K562 (cell line): ENCODE measurements around the gene CLIC3. TPM values are rescaled to one million over a fixed set of nuclear protein-coding genes. Genes with fewer than 3 reads are reported as not detected.

Experiments used
- ASH1L ChIP-seq: fragments of 450-650 bp; IDR thresholded peaks from 2 replicates; pipeline ENCODE4 v1.6.1; 2018; ENCODE audit warnings: borderline replicate concordance, mild to moderate bottlenecking, low read depth; ENCODE audit not compliant: partially characterized antibody
- CBX5 ChIP-seq: IDR thresholded peaks from 2 replicates; pipeline ENCODE4 v1.6.1; 2014; ENCODE audit warnings: low read depth, borderline replicate concordance
- ETV5 ChIP-seq: sonication (generic); formaldehyde crosslinking; IDR thresholded peaks from 2 replicates; pipeline ENCODE4 v1.4.0; 2020; ENCODE audit warnings: low read depth, mild to moderate bottlenecking, missing genetic modification reagents
- ILK ChIP-seq: fragments of 450-650 bp; IDR thresholded peaks from 2 replicates; pipeline ENCODE4 v1.6.1; 2016; ENCODE audit warnings: missing genetic modification characterization, low read depth, mild to moderate bottlenecking, missing compliant biosample characterization, moderate library complexity, borderline replicate concordance
- JUND ChIP-seq, 2 experiments: IDR thresholded peaks; 2 replicates in 1 of 2; 3 replicates in 1 of 2; pipeline ENCODE4 v1.6.1; 2011; ENCODE audit warnings: borderline replicate concordance in 2 of 2, low read depth in 2 of 2, low read length in 2 of 2, improper control_type of control experiment in 1 of 2, missing biosample characterization in 1 of 2, missing genetic modification characterization in 1 of 2, missing genetic modification reagents in 1 of 2
- MED1 ChIP-seq: sonication (generic); formaldehyde crosslinking; IDR thresholded peaks from 2 replicates; pipeline ENCODE4 v1.8.1; 2023; ENCODE audit warnings: missing genetic modification reagents, borderline replicate concordance
- NRF1 ChIP-seq, 2 experiments: fragments of 450-650 bp; IDR thresholded peaks in 1 of 2; conservative IDR thresholded peaks in 1 of 2; 2 replicates each; pipeline ENCODE4 v1.6.1; 2014; ENCODE audit warnings: mild to moderate bottlenecking in 2 of 2
- RREB1 ChIP-seq: fragments of 250-450 bp; sonication (Bioruptor Pico); IDR thresholded peaks from 2 replicates; pipeline ENCODE4 v1.4.0; 2020
- SMAD4 ChIP-seq: fragments of 250-450 bp; sonication (Bioruptor Pico); conservative IDR thresholded peaks from 2 replicates; pipeline ENCODE4 v1.8.0; 2021; ENCODE audit warnings: inconsistent platforms, mild to moderate bottlenecking, moderate library complexity
- TCF7 ChIP-seq: sonication (generic); IDR thresholded peaks from 2 replicates; pipeline ENCODE4 v1.6.1; 2016; ENCODE audit warnings: antibody characterized with exemption, borderline replicate concordance
- TRIM28 ChIP-seq: fragments of 450-650 bp; IDR thresholded peaks from 2 replicates; pipeline ENCODE4 v1.6.1; 2017
- UBTF ChIP-seq, 2 experiments: IDR thresholded peaks; 2 replicates each; pipeline ENCODE4 v1.6.1; 2012; ENCODE audit warnings: improper control_type of control experiment in 2 of 2, low read depth in 2 of 2, low read length in 2 of 2, borderline replicate concordance in 1 of 2
- ZBED1 ChIP-seq: IDR thresholded peaks from 2 replicates; pipeline ENCODE4 v1.6.1; 2014
- ZNF707 ChIP-seq: fragments of 250-450 bp; sonication (Bioruptor Pico); conservative IDR thresholded peaks from 2 replicates; pipeline ENCODE4 v1.8.0; 2022; ENCODE audit warnings: inconsistent platforms, mild to moderate bottlenecking, moderate library complexity
- polyA plus RNA-seq, 8 experiments: library from polyadenylated mRNA; depleted of rRNA in 4 of 8; stranded (reverse) in 5 of 8; unstranded in 3 of 8; fragments of >200 nt; fragmentation: Nextera tagmentation in 2 of 8; fragmentation: Illumina TruSeq in 1 of 8; extraction: Ambion mirVana in 2 of 8; extraction: Trizol in 1 of 8; gene quantifications; 2 replicates each; pipeline versions ENCODE4 v1.2.1 to v1.2.3, GENCODE V29; 2011 to 2014; ENCODE audit warnings: inconsistent platforms in 1 of 8, missing spikeins in 1 of 8
- total RNA-seq, 7 experiments: library from RNA; depleted of rRNA in 6 of 7; stranded (reverse); fragments of >200 nt in 6 of 7; fragmentation: Illumina TruSeq in 2 of 7; extraction: Trizol in 2 of 7; gene quantifications; 2 replicates each; pipeline versions ENCODE4 v1.2.1 to v1.2.3, GENCODE V29; 2011 to 2021; ENCODE audit warnings: low replicate concordance in 1 of 7
- TF ChIP-seq, protein P1 (sequence below): sonication (generic); formaldehyde crosslinking; IDR thresholded peaks from 2 replicates; pipeline ENCODE4 v1.9.0; 2022; ENCODE audit warnings: mild to moderate bottlenecking, missing genetic modification reagents
- TF ChIP-seq, protein P2 (sequence below): fragments of 450-650 bp; IDR thresholded peaks from 2 replicates; pipeline ENCODE4 v1.6.1; 2016; ENCODE audit warnings: missing biosample characterization, missing genetic modification characterization
- TF ChIP-seq, protein P3 (sequence below): fragments of 250-450 bp; sonication (Bioruptor Pico); IDR thresholded peaks from 2 replicates; pipeline ENCODE4 v1.5.1; 2021; ENCODE audit warnings: mild to moderate bottlenecking

CLIC3 gene
- total and polyA plus RNA-seq, 9 of the 15 experiments (the other 6 are each of a cell fraction or from before 2014, with no cell fraction given) = 0.27 to 0.29 TPM; not detected in 7

DNA sequence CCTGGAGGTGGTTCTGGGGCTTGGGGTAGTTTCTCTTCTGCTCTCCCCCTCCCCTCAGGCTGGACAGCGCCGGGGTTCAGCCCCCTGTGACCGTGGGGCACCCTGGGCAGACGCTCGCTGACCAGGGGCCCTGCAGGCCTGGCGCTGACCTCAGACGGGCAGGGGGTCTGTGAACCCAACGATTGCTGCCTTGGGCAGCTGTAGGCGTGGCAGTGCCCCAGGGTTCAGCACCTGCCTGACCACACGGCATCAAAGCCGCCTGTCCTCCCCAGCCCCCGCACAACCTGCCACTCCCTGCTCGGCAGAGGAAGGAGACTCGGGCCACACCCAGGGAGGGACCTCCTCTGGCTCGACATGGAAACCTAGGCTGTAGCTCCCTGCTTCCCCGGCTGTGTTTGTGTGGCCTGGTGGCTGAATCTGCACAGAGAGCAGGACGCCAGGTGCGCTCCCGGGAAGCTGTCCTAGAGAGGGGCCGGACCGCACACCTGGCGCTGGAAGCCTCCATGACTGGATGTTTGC is 32.1 kb downstream of the CLIC3 start (continued):
- TF ChIP-seq RREB1 (no peak), NRF1 (conservative IDR thresholded peaks at IDR 0.05 in 1 of 2, IDR thresholded peaks at IDR 0.05 in 1 of 2) (peak; percentile 12 to 37; a peak in 1 of 4 replicates), TCF7 (peak; percentile 78; the same call in 1 of the 2 replicates), ILK (tag) (no peak), UBTF (IDR thresholded peaks at IDR 0.05; ENCODE audit: borderline replicate concordance in 1 of 2, low read depth in 2 of 2, low read length in 2 of 2) (no peak), ZBED1 (no peak), ETV5 (no peak), CBX5 (no peak), TRIM28 (no peak), ZNF707 (no peak), ASH1L (no peak), JUND (IDR thresholded peaks at IDR 0.05; ENCODE audit: borderline replicate concordance, low read depth, low read length) (no peak), JUND (tag; IDR thresholded peaks at IDR 0.05; ENCODE audit: borderline replicate concordance, low read depth, low read length) (no peak), SMAD4 (CRISPR knock-in tag) (no peak), MED1 (CRISPR knock-in tag) (no peak)
- TF ChIP-seq, protein P1, sequence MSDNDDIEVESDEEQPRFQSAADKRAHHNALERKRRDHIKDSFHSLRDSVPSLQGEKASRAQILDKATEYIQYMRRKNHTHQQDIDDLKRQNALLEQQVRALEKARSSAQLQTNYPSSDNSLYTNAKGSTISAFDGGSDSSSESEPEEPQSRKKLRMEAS (CRISPR knock-in tag) = peak; percentile 91
- TF ChIP-seq, protein P2, sequence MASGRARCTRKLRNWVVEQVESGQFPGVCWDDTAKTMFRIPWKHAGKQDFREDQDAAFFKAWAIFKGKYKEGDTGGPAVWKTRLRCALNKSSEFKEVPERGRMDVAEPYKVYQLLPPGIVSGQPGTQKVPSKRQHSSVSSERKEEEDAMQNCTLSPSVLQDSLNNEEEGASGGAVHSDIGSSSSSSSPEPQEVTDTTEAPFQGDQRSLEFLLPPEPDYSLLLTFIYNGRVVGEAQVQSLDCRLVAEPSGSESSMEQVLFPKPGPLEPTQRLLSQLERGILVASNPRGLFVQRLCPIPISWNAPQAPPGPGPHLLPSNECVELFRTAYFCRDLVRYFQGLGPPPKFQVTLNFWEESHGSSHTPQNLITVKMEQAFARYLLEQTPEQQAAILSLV (tag) = no peak
- TF ChIP-seq, protein P3, sequence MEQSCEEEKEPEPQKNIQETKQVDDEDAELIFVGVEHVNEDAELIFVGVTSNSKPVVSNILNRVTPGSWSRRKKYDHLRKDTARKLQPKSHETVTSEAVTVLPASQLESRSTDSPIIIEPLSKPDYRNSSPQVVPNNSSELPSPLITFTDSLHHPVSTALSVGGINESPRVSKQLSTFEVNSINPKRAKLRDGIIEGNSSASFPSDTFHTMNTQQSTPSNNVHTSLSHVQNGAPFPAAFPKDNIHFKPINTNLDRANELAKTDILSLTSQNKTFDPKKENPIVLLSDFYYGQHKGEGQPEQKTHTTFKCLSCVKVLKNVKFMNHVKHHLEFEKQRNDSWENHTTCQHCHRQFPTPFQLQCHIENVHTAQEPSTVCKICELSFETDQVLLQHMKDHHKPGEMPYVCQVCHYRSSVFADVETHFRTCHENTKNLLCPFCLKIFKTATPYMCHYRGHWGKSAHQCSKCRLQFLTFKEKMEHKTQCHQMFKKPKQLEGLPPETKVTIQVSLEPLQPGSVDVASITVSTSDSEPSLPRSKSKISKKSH (CRISPR knock-in tag) = no peak
